Right renal pelvis (tissue), 4 donors: ENCODE measurements around the gene SEMA6C. TPM values are rescaled to one million over a fixed set of nuclear protein-coding genes. Genes with fewer than 3 reads are reported as not detected.
"Not testable (repeated sequence)": the region's sequence is repeated elsewhere in the genome, so short reads cannot be mapped to it uniquely, and the experiment has no call there.

Experiments used
- DNase-seq, 4 donors: peaks; one replicate each; pipeline ENCODE4 v3.0.0-alpha.2; 2013; ENCODE audit warnings: low read depth in 4 of 4, low spot score in 3 of 4, missing footprints in 1 of 4
- polyA plus RNA-seq, 4 donors: library from polyadenylated mRNA; unstranded; fragments of 120-200 nt; gene quantifications; one replicate each; pipeline ENCODE4 v1.2.1, GENCODE V29; 2013; ENCODE audit not compliant: insufficient read length in 4 of 4

The SEMA6C gene
- polyA plus RNA-seq, result 10 to 100 TPM; 24.1 to 28.9 (median 24.9) TPM

GRCh38 chr1:151146412-151147131 is at the start of gene SEMA6C:
Gene SEMA6C, minus strand, starts transcription at chr1:151146631. Its CDS starts 4,010 bp downstream, at chr1:151142621.
- DNase-seq, result peak; percentile 80 to 89 (median 84)

GRCh38 chr1:151194894-151195594 is 48.6 kb upstream of the SEMA6C start:
- DNase-seq, result not testable (repeated sequence)

- no peak for DNase-seq
These were observed 47.4 kb upstream of the SEMA6C start for GRCh38 chr1:151193856-151194255.

GRCh38 chr1:151193304-151193703 is 46.9 kb upstream of the SEMA6C start:
- no peak for DNase-seq

GRCh38 chr1:151192047-151192446 is 45.6 kb upstream of the SEMA6C start:
- DNase-seq, result no peak

- DNase-seq, result peak; percentile 70 to 84 (median 81)
These were observed 43.4 kb upstream of the SEMA6C start, which contains the start of gene VPS72 for GRCh38 chr1:151189637-151190445. Gene VPS72, minus strand, starts transcription at chr1:151190197. Its CDS starts 76 bp downstream, at chr1:151190121.

- not testable (repeated sequence) for DNase-seq
These were observed 42.2 kb upstream of the SEMA6C start for GRCh38 chr1:151188667-151189066.

- no peak for DNase-seq
These were observed 40.8 kb upstream of the SEMA6C start for GRCh38 chr1:151187205-151187604.

GRCh38 chr1:151184211-151184610 is 37.8 kb upstream of the SEMA6C start:
- DNase-seq, result no peak

GRCh38 chr1:151176514-151177045 is 30.1 kb upstream of the SEMA6C start:
- DNase-seq, result no peak

GRCh38 chr1:151175863-151176262 is 29.4 kb upstream of the SEMA6C start, which contains the start of gene TMOD4:
Gene TMOD4, minus strand, starts transcription at chr1:151175981. Its CDS starts 1,106 bp downstream, at chr1:151174875.
- no peak for DNase-seq

GRCh38 chr1:151175041-151175741 is 28.8 kb upstream of the SEMA6C start:
- no peak for DNase-seq

GRCh38 chr1:151171190-151171589 is 24.8 kb upstream of the SEMA6C start:
- DNase-seq, result no peak

- no peak for DNase-seq
These were observed 20.7 kb upstream of the SEMA6C start for GRCh38 chr1:151167116-151167515.

- DNase-seq, result no peak
These were observed 20.1 kb upstream of the SEMA6C start for GRCh38 chr1:151166505-151166956.

- DNase-seq, result peak; percentile 96 to 99 (median 98)
These were observed 19.5 kb upstream of the SEMA6C start, which contains the start of the genes LYSMD1 and SCNM1 for GRCh38 chr1:151165738-151166504. Gene LYSMD1, minus strand, starts transcription at chr1:151165902. Its CDS starts 644 bp downstream, at chr1:151165258. Gene SCNM1, plus strand, starts transcription at chr1:151166144. Its CDS starts 9 bp downstream, at chr1:151166153.

GRCh38 chr1:151165281-151165737 is 18.9 kb upstream of the SEMA6C start:
- no peak for DNase-seq

GRCh38 chr1:151164732-151165280 is 18.4 kb upstream of the SEMA6C start:
- no peak for DNase-seq
